CD4-positive, alpha-beta T cell treated with Interleukin-6 for 4 hours (primary cell): ENCODE measurements around the gene TRH.

Source experiments
- DNase-seq: peaks from one replicate; pipeline ENCODE4 v3.0.0-alpha.2; 2020; ENCODE audit warnings: mixed read lengths

Gene TRH, protein sequence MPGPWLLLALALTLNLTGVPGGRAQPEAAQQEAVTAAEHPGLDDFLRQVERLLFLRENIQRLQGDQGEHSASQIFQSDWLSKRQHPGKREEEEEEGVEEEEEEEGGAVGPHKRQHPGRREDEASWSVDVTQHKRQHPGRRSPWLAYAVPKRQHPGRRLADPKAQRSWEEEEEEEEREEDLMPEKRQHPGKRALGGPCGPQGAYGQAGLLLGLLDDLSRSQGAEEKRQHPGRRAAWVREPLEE

DNA sequence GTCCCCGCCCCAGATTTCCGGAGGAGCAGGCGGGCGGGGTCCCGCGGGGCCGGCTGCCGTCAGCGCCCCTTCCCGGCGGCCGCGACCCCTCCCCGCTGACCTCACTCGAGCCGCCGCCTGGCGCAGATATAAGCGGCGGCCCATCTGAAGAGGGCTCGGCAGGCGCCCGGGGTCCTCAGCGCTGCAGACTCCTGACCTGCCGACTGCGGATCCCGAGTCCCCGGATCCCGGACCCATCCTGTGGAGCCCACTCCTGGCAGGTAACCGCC lies at the start of gene TRH:
Gene TRH (plus strand): TSS at position 157 of the 269 bp plus-strand sequence. CDS start 1,097 bp downstream, outside the sequence.
- no peak for DNase-seq

DNA sequence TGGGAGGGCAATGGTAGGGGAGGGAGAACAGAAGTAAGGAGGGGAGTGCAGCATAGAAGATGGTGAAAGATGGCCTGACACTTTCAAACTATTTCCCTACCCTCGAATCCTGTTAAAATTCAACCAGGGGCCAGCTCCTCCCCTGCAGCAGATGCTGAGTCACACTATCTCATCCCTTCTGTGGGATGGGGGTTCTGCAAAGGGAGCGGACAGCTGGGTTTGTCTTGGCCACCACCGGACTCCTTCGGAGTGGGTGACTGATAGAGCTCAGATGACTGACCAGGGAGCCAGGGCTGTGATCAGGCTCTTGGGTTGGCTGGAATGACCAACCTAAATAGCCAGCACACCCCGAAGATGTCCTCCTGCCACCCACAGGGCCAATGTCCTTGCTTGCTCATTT lies 47.4 kb upstream of the TRH start:
- no peak for DNase-seq

DNA sequence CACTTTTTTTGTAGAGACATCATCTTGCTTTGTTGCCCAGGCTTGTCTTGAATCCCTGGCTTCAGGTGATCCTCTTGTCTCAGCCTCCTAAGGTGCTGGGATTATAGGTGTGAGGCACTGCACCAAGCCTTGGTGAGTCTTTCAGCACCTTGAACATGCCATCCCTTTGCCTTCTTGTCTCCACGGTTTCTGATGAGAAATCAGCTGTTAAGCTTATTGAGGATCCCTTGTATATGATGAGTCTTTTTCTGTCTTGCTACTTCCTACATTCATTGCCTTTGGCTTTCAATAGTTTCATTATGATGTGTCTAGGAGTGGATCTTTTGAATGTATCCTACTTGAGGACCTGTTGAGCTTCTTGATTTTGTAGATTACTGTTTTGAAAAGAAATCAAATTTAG lies 45.1 kb upstream of the TRH start:
- no peak for DNase-seq

DNA sequence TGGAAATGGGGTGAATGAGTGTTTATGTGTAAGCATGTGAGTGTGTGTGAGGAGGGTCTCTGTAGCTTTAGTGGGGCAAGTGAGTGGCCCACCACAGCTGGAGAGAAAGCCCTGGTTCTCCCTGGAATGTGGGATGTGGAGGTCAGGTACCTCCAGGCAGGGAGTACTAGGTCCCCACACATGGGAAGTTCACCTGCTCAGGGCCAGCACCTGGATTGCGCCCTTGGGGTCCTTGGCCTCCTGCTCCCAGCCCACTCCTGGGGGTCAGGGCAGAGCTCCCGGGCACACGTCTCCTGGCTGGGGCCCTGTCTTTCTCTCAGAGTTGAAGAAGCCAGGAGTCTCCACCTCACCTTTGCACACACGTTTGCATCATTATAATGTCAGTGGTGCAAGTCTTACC lies 41.0 kb upstream of the TRH start:
- no peak for DNase-seq

DNA sequence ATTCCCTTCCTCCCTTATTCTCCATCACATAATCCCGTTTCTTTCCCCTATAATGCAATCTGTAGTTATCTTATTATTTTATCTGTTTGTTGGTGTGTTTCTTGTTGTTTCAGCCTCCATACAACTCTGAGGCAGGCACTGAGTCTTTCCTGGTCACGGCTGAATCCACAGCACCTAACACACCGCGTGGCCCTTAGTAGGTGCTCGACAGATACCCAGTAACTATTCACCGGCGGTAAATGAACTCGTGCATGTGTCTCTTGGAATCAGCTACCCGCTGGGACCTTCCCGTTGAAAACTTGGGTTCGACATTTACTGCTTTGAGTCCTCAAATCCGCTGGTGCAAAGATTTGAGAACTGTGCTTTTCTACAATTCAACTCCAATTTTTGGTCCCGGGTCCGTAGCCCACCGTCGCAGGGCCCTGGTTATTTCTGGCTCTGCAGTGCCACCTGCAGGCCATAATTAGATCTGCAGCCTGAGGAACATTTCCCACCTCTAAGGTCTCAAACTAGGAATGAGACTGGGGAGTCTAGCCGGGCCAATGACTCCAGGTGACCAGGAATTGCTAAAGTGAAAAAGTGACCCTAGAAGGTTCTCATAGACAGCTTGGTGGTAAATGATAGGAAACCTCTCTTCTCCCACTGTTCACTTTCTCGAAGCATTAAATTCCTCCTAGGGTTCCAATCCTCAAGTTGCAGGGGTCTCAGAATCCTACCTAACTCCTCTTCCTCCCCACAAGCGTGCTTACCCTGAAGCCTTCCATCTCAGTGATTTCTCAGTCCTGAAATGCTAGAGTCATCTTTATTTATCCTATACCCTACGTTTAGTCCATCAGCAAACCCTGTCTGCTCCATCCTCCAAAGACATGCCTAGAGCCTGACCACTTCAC lies 40.0 kb upstream of the TRH start:
- DNase-seq: peak; percentile 42

DNA sequence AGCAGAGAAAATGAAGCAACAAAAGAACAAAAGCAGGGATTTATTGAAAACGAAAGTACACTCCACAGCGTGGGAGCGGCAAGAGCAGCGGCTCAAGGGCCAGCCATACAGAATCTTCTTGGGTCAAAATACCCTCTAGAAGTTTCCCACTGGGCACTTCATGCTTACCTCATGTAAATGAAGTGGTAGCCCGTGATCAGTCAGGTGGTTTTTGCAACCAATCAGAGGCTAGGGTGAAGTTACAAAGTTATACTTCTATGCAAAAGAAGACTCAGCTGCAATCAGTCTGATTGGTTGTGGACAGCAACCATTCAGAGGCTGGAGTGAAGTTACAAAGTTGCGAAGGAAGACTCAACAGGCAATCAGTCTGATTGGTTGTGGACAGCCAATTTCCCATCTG lies 37.8 kb upstream of the TRH start:
- DNase-seq: peak; percentile 9

DNA sequence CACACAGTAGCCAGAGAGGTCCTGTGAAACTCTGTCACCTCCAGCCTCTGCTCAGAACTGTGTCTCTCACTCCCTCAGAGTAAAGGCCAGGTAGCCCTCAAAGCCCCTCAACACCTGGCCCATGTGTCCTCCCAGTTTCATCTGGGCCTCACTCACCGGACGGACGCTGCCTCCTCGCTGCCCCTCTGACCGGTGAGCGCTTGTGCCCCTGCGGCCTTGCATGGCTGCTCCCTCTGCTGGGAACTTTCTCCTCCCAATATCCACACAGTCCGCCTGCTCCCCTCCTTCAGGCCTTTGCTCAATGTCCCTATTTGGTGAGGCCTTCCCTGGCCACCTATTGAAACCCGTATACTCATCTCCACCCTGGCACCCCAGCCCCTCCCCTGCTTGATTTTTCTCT lies 36.8 kb upstream of the TRH start:
- no peak for DNase-seq

DNA sequence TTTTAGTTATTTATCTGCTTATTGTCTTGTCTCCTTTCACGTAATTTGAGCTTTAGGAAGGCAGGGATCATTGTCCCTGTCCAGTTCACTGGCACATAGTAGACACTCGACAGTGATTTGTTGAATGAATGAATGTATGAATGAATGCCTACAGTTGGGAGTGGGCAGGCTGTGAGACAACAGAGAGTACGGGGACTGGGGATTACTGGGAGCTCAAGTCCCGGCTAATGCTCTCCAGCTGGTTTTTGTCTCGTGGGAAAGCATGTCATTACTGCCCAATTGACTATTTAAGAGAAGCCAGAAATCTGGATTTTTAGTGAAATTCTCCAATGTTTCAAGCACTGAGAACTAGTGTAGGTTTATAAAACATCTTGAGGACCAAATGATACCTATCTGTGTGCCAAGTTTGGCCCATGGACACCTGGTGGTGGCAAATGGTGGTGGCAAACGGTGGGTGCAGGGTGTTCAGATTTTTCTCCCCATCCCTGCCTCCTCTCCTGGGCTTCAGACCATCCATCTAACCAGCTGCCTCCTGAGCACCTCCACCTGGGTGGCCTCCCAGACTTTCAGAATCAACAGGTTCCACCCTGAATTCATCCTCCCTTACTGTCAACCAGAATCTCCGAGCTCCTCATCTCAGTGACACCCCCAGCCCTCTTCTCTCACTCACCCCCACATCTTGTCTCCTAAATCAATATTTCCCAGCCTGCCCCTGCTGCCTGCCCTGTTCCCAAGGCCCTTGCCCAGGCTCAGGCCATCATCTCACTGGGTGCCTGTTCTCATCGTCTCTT lies 36.2 kb upstream of the TRH start:
- DNase-seq: no peak

DNA sequence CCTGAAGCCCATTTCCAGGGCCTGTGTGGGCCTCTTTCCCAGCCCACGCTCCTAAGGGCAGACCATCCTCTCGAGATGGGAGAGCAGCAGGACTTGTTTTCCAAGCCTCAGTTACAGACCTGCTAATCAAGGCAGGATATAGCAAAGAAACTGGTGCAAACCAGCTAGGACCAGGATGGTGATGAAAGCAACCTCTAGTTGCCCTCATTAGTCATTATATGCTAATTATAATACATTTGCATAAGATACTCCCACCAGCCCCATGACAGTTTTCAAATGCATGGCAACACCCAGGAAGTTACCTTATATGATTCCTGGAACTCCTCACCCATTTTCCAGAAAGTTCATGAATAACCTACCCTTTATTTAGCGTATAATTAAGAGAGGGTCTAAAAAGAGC lies 34.4 kb upstream of the TRH start:
- no peak for DNase-seq

DNA sequence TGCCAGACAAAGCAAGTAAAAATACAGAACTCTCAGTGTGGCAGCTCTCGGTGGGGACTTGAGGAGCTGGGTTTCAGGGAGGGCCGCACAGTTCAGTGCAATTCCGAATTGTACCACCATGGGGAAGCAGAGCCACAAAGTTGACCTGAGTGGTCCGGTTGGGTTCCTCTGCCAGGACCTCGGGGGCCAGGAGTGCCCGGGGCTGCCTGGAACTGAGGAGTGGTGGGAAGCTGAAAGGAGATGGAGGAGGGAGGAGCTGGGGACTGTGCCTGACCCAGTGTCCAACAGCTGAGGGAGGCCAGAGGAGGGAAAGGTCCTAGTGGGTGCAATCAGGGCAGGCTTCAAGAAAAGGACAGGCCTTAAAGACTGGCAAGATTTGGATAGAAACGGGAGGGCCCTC lies 32.2 kb upstream of the TRH start:
- peak; percentile 17 for DNase-seq

DNA sequence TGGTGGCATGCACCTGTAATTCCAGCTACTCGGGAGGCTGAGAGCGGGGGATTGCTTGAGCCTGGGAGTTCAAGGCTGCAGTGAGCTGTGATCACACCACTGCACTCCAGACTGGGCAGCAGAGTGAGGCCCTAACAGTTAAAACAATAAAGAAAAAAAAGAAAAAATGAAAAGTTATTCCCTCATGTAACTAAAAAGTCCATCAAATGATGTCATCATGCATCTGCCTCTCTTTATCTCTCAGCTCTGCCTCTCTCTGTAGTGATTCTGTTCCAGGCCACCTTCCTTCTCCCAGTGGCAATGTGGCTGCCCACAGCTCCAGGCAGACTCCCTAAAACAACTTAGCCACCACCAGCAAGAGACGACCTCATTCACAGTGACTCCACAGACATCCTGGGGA lies 31.5 kb upstream of the TRH start:
- no peak for DNase-seq

DNA sequence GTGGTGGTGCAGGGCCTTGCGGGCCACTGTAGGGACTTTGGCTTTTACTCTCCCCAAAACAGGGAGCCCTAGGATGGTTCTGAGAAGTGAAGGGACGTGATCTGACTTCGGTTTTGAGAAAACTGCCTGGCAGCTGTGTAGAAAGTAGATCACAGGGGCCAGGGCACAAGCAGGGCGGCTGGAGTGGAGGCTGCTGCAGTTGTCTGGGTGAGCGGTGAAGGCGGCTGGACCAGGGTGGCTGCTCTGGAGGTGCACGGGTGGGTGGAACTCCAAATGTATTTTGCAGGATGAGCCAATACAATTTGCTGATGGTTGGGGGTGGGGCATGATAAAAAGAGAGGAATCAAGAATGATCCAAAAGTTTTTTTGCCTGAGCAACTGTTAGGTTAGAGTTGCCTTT lies 29.8 kb upstream of the TRH start:
- DNase-seq: no peak

DNA sequence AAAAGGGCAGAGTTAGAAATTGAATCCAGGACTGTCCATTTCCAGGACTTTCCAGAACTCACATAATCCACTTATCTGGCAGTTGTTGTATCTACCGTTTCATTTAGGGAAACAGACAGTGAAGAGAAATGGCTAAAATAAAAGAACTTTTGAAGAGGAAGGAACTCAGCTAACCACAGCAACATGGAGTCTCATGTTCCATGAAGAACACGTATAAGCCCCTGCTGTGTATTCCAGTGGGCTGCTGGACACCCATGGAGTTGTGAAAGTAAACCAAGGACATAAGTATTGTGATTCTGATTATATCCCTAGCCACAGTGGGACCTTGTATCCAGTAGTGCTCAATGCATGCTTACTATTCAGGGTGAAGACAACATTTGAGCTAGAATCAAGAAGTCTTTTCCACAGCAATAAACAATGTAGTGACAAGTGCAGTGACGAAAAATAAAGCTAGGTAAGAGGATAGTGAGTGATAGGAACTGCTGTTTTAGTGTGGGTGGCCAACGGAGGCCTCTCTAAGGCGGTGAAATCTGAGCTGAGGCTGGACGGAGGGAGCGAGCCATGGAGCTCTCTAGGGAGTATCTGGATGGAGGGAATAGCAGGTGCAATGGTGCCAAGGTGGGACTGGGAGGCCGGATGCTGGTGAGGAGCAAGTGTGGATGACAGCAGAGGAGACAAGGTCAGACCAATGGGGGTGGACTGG lies 26.8 kb upstream of the TRH start:
- no peak for DNase-seq

DNA sequence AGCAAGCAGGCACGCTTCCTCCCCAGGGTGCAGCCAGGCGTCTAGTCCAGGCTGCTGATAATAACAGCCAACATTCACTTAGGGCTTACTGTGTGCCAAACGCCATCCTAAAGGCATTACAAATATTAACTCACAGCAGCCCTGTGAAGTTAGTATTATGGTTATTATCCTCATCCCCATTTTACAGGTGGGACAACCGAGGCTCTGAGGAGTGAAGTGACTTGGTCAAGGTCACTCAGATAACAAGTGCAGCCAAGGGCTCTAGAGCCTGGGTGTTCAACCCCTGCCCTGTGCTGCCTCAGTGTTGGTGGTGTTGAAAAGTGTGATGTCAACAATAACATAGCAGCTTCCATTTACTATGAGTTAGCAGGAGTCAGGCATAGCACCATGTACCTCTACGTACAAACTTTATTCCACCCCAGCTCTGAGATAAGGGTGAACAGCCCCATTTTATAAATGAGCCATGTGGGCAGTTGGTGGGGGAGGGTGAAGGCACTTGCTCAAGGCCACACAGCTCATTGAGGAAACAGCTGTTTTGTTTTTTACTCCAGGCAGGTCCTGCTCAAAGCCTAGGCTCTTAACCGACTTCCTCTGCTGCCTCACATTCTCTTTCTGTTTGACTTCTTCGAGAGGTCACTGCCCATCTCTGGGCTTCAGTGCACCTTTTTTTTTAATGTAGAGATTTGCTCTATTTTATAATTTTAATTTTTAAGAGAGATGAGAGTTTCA lies 24.0 kb upstream of the TRH start:
- DNase-seq: no peak

DNA sequence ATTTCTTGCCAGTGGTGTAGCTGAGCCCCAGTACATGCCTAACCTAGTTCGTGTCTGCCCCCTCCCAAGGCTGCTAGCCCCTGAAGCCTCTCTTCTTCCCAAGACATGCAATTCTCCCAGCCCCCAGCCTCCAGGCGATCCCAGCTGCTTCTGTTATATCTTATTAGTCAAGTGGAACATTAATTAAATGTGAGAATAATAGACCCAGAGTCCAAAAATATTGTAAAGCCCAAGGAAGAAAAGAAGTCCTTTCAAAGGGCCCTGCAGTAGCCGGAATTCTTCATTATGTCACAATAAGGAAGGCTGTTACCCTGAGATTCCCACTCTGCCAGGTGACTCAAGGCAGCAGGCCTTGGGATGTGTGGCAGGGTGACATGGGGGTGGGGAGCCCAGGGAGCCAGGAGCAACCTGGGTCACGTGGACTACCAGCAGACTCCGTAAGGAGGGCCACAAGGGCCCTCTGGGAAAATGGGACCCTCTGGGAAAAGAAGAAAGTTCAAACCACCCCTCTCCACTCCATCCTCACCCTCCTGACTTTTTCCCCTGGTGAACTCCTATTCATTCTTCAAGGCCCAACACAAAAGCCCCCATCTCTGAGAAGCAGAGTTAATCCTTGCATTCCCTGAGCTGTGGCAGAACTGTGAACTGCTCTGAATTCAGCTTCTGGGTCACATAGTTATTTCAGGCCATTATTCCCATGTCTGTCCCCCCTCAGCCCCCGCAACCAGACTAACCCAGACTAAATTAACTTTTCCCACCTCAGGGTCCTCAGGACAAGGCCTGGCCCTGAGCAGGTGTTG lies 21.8 kb upstream of the TRH start:
- DNase-seq: no peak

DNA sequence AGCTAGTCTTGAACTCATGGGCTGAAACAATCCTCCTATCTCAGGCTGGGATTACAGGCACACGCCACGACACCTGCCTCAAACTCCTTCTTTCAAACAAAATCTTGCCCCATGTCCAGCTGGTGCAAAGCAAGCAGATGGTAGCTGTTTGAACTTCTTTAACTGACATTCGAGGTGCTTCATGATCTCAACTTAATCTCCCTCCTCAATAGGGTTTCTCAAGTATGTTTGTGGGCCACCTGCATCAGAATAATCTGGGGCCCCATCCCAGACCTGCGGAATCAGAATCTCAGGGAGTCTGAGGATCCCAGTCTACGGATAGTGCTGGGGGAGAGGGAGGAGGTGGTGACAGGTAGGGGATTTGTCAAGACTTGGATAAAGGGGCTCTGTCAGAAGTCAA lies 20.9 kb upstream of the TRH start:
- DNase-seq: no peak

DNA sequence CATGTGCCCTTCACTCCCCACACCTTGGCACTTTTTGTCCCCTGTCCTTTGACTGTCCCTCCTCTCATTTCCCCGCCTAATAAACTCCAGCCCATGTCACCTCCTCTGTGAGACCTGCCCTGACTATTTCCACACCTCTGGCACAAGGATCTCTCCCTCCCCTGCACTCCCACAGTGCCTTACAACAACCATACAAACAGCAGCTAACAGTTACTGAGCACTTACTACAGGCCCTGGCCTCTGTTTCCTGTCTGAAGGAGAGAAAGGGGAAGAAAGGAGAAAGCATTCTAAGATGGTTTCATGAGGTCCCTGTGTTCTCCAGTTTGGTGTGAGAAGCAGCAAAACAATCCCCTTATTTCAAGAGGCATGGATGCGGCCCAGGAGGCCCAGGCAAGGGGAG lies 20.0 kb upstream of the TRH start:
- no peak for DNase-seq

DNA sequence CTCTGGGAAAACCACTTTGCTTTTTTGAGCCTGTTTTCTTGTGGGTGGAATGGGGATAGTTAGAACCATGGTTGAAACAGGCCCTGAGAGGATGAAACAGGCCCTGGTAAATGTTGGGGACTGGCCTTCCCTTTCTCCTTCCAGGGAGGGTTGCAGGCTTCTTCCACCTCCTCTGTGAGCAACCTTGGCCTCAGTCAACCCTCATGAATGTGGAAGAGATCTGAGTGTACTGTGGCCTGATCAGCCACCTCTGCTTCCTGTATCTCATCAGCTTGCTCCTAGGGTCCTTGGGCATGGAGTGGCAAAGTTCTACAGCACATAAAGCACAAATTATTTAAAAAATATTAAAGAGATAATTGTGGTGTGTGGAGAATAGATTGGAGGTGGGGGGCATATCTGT lies 17.6 kb upstream of the TRH start:
- no peak for DNase-seq

DNA sequence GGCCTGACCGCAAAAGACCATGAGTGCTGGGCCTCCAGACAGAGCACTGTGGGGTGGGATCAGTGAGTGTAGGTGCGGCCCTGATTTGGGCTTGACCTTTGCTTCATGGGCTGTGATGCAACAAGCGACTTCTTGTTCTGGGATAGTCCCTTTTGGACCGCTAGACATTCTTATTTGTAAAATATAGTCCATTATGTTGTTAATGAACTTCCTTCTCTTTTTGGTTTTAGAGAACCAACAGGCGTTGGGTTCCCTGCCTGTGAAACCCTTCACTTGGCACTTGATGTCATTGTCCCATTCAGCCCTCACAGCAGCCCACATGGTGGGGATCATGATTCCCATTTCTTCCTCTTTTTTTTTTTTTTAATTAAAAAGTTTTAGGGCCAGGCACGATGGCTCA lies 15.8 kb upstream of the TRH start:
- DNase-seq: no peak

DNA sequence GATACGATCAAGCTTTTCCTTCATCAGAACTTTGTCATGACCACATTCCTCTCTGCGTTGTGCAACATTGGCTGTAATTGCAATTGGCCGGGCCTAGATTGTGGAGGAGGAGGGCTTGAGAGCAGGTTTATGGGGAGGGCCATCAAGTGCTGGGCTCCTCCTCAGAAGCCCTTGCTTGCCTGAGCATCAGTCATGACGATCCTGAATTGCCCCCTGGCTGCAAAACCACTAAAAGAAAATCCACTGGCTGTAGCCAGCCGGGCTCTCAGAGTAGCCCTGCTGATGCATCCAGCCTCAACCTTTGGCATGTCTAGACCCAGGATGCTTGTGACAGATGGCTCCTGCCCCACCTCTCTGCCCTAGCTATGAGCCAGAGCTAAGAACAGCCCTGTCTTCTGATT lies 13.4 kb upstream of the TRH start:
- DNase-seq: no peak

DNA sequence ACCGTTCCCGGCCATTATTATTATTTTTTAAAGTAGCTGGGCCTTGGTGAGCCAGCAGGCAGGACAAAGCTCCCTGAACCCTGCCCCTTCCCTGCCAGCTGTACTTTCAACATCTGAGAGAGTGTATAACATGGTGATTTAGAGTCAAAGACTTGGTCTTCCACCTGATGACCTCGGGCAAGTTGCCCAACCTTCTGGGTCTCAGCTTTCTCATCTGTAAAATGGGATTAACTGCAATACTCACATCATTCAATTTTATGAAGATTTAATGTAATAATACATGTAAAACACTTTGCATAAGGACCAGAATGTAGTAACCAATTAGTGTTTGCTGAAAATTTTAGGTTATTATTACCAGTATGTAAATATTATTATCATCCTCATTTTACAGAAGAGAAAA lies 11.9 kb upstream of the TRH start:
- no peak for DNase-seq

DNA sequence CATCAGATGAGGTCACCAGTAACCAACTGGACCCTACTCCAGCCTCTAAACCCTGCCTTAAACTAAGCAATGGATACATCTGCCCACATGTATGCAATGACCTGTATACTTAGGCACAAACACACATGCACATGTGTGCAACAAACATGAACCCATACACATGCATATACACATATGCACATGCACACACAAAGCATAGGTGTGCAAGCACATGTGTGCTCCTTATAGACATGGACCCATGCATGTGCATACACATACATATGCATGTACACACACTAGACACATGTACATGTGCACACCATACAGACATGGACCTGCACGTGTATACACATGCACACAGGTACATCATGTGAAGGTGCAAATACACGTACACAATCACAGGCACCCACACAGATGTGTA lies 8.6 kb upstream of the TRH start:
- DNase-seq: no peak
